ENCODE data around the gene ARAP2.

GRCh38 chr4:36290641-36291040 lies 46.3 kb upstream of the ARAP2 start:
- no peak for TF ChIP-seq CTCF (IDR thresholded peaks at IDR 0.05)
- TF ChIP-seq SIN3A (IDR thresholded peaks at IDR 0.05; ENCODE audit: borderline replicate concordance, insufficient read depth, low read depth, low read length): no peak

Data from Panc1 (cell line).